GM18870 (cell line): ENCODE data around the gene FAM83G.

ENCODE experiments used
- ATAC-seq: cut with Tn5 transposase; IDR thresholded peaks from one replicate; pipeline ENCODE4 v1.9.1; 2021; ENCODE audit warnings: moderate library complexity; ENCODE audit not compliant: unreplicated experiment

FAM83G gene

GRCh38 chr17:18991531-18992315 is 12.8 kb downstream of the FAM83G start:
- no peak for ATAC-seq

GRCh38 chr17:18990331-18990730 is 14.2 kb downstream of the FAM83G start:
- no peak for ATAC-seq

GRCh38 chr17:18988546-18989173 is 15.9 kb downstream of the FAM83G start:
- ATAC-seq: no peak

DNA sequence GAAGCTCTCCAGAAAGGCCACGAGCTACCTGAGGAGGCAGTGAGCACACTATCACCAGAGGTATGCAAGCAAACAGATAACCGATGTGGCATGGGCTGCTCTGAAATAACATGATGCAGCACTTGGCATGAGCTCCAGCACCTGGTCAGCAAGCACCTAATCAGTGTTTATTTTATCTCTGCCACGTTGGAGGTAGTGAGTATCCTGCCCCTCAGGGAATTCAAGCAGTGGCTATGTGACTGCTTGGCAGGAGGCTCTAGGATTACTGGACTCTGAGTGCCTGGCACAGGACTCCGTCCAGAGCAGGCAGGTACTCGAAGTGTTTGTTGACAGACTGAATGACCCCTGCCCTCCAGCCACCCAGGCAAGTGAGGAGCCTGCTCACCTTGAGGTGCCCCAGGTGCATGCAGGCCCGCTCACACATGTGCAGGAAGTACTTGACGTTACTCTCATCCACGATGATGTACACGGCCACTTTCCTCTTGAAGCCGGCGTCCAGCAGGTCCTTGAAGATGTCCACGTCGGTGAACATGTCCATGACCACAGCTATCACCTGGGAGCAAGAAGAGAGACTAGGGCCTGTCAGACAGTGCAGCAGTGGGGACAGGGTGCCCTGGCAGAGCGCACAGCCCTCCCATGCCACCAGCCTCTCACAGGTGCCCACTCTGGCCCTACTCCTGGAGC is 16.6 kb downstream of the FAM83G start:
- no peak for ATAC-seq

DNA sequence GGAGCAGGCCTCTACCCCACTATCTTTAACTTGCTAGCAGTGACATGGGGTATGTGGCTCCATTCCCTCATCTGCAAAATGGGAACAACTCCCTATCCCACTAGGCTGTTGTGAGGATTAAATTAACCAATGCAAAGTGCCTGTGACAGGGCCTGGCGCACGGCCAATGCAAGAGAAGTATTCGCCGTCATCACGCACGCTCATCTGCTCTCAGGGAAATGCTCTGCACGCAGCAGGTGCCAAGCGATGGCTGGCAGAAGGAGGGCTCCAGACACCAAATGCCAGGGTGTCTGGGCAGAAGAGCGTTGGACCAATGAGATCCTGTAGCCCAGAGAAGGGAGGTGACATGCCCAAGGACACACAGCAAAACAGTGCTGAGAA is 17.3 kb downstream of the FAM83G start:
- ATAC-seq: no peak

DNA sequence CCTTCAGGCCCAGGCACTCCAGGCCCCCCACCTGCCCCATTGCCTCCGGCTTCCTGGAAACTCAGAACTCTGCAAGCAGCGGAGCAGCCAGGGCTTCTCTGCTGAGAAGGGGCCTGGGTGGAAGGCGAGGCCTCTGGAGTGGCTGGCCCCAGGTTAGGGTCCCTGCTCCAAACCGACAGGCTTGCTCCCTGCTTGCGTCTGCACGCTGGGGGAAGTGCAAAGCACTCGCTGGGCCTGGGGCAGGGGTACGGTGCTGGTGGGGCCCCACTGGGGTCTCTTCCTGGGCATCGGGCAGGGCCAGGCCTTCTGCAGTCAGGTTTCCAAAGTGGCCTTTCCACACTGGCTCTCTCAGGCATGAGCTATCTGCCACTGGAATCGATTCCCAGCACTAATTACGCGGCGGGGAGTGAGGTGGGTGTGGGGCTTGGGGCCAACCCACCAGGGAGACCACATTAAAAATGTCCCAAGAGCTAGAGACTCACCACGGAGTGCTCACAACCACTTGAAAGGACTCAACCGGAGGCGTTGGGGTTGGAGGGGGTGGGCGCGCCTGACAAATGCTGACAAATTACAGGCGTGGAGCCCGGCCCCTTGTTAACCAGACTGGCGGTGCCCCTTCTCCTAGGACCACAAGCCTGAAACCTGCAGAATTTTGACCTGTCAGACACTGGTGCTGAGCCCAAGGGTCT is 17.9 kb downstream of the FAM83G start:
- ATAC-seq: no peak

- ATAC-seq: no peak
Measured at GRCh38 chr17:18985475-18985874, 19.1 kb downstream of the FAM83G start.

- ATAC-seq: no peak
Measured at GRCh38 chr17:18984273-18985114, 20.1 kb downstream of the FAM83G start.

DNA sequence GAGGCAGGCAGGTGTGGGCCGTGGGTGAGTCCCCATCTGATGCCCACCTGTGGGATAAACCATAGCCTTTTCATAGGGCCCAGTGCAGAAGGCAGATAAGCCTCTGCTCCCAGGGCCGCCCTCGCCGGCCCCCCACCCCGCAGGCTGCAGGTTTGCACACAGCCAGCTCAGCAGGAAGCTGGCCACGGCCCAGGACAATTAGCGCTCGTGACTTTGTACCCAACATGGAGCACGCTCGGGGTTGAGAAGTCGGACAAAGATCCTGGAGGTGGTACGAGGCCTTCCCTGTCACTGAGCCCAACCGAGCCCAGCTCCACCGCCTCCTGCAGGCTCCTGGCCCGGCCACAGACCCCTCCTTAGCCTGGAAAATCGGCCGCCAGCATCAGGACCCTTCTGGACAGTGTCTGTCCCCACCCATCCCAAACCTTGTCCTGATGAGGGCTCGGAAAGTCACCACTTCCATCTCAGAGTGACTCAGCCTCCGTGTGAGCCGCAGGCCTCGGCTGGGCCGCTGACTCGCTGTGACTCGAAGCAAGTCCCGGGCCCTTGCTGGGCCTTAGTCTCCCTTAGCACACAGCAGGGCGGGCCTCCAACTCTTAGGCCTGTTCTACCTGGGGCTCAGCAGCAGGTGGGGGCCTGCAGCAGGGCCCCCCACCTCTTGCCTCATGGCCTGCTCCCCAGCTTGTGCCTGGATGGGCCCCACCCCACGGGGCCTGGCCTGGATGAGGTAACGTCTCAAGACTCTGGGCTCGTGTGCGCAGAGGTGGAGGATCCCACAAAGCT is 22.7 kb downstream of the FAM83G start:
- no peak for ATAC-seq

DNA sequence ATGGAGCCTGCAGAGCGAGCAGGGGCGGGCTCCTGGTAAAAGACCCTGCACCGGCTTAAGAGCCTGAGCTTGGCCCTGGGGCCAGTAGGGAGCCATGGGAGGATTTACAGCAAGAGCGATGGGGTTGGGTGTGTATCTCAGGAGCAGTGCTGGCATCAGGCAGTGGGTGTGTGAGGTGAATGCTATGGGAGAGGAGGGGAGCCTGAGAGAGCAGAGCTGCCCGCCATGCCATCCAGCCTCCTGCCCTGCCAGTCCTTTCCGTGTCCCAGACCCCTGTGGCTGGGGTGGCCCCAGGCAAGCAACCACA is 23.3 kb downstream of the FAM83G start:
- ATAC-seq: no peak

- ATAC-seq: no peak
Measured at GRCh38 chr17:18980682-18981334, 23.8 kb downstream of the FAM83G start.

GRCh38 chr17:18978655-18979054 is 25.9 kb downstream of the FAM83G start:
- no peak for ATAC-seq

- ATAC-seq: no peak
Measured at GRCh38 chr17:18978050-18978449, 26.5 kb downstream of the FAM83G start.

GRCh38 chr17:18977646-18978045 is 26.9 kb downstream of the FAM83G start:
- no peak for ATAC-seq

- ATAC-seq: no peak
Measured at GRCh38 chr17:18977021-18977420, 27.5 kb downstream of the FAM83G start.

GRCh38 chr17:18976201-18976600 is 28.4 kb downstream of the FAM83G start:
- no peak for ATAC-seq

DNA sequence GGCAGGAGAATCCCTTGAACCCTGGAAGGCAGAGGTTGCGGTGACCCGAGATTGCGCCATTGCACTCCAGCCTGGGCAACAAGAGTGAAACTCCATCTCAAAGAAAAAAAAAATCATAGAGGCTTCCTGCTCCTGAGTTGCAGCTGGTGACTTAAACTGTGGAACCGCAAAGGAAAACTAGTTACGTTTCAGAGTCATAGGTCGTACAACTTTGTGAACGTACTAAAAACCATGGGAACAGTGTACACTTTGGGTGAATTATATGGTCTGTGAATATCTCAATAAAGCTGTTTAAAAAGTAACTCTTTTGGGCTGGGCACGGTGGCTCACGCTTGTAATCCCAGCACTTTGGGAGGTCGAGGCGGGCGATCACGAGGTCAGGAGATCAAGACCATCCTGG is 29.0 kb downstream of the FAM83G start:
- no peak for ATAC-seq

DNA sequence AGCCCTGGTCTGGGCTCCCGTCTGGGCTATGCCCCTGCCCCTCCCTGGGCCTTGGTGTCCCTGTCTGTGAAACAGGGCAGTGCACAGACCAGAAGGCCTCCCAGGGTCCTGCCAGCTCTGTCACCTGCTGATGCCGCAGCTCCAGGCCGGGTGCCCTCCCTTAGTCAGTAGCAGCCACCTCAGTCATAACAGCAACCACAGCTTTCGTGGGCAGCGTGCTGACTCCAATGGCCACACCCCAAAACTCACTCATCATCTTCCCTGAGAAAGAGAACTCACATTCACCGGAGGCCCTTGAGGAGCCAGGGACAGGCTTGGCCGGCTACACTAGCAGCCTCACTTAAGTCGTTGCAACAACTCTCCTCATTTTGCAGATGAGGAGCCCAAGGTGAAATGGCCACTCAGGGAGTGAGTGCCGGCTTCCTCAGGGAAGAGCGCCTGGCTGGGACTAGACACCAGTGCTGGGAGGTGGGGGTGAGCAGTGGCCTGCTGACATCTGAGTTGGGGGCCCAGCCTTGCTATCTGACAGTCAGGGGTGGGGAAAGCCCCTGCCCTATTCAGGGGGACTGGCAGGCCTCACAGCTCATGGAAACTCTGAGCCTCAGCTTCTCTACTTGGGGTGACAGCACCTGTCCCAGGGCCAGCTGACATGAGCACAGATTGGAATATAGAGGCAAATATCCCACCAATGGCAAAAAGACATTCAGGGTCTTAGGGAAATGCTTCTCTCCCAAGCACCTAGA is 30.0 kb downstream of the FAM83G start:
- no peak for ATAC-seq

GRCh38 chr17:18971801-18972200 is 32.8 kb downstream of the FAM83G start:
- no peak for ATAC-seq
